Smooth muscle cell of trachea (primary cell): Measurements from ENCODE around the gene RFX5. TPM values are rescaled to one million over a fixed set of nuclear protein-coding genes. Genes with fewer than 3 reads are reported as not detected.

Experiments
- total RNA-seq: library from RNA; depleted of rRNA; stranded (reverse); fragments of >200 nt; gene quantifications from 2 replicates; pipeline ENCODE4 v1.2.1, GENCODE V29; 2014

Gene RFX5
- total RNA-seq, result 44.9 and 55.1 TPM in 2 replicates

GRCh38 chr1:151346769-151347522, at the start of gene RFX5:
RFX5 (minus strand) TSS chr1:151347252; CDS start chr1:151346320, 932 bp downstream.

GRCh38 chr1:151372058-151372934, 25.2 kb upstream of the RFX5 start, which contains the start of gene SELENBP1:
SELENBP1 (minus strand) TSS chr1:151372705; CDS start chr1:151372641, 64 bp downstream.

GRCh38 chr1:151327223-151327902, 19.7 kb downstream of the RFX5 start, which contains the start of gene PI4KB:
PI4KB (minus strand) TSS chr1:151327416; CDS start chr1:151316481, 10,935 bp downstream.

Other genes starting within 250 kb of the RFX5 start
- 1.2 and 1.3 TPM in 2 replicates for gene SEMA6C, start 200.6 kb downstream of the RFX5 start, total RNA-seq
- gene TNFAIP8L2, start 190.6 kb downstream of the RFX5 start, total RNA-seq, result not detected in 2 replicates
- 5.8 and 6.1 TPM in 2 replicates for gene LYSMD1, start 181.3 kb downstream of the RFX5 start, total RNA-seq
- gene SCNM1, start 181.1 kb downstream of the RFX5 start, total RNA-seq, result 21.8 and 27.5 TPM in 2 replicates
- 0.17 and 0.29 TPM in 2 replicates for gene TMOD4, start 171.3 kb downstream of the RFX5 start, total RNA-seq
- gene VPS72, start 157.1 kb downstream of the RFX5 start, total RNA-seq, result 37.9 and 50.6 TPM in 2 replicates
- gene PIP5K1A, start 148.7 kb downstream of the RFX5 start, total RNA-seq, result 57.2 and 70.8 TPM in 2 replicates
- gene PSMD4, start 92.5 kb downstream of the RFX5 start, total RNA-seq, result 205 and 248 TPM in 2 replicates
- 13.7 and 19.8 TPM in 2 replicates for gene ZNF687, start 65.0 kb downstream of the RFX5 start, total RNA-seq
- 74.1 and 83.8 TPM in 2 replicates for gene PI4KB, start 19.8 kb downstream of the RFX5 start, total RNA-seq
- gene SELENBP1, start 25.5 kb upstream of the RFX5 start, total RNA-seq, result 74.0 and 120 TPM in 2 replicates
- gene PSMB4, start 52.3 kb upstream of the RFX5 start, total RNA-seq, result 319 and 409 TPM in 2 replicates
- gene POGZ, start 112.2 kb upstream of the RFX5 start, total RNA-seq, result 17.5 and 25.0 TPM in 2 replicates
- not detected in 2 replicates for gene CGN, start 164.1 kb upstream of the RFX5 start, total RNA-seq
- gene TUFT1, start 193.1 kb upstream of the RFX5 start, total RNA-seq, result 4.5 and 7.4 TPM in 2 replicates